Measurements from ENCODE around the gene FEZ2. TPM values are rescaled to one million over a fixed set of nuclear protein-coding genes. Genes with fewer than 3 reads are reported as not detected.

Gene FEZ2, protein sequence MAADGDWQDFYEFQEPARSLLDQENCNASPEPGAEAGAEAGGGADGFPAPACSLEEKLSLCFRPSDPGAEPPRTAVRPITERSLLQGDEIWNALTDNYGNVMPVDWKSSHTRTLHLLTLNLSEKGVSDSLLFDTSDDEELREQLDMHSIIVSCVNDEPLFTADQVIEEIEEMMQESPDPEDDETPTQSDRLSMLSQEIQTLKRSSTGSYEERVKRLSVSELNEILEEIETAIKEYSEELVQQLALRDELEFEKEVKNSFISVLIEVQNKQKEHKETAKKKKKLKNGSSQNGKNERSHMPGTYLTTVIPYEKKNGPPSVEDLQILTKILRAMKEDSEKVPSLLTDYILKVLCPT
- 10 to 100 TPM; 25.9 to 41.7 (median 36.0) TPM for total RNA-seq
- 57.5 TPM for total RNA-seq (2013)

DNA sequence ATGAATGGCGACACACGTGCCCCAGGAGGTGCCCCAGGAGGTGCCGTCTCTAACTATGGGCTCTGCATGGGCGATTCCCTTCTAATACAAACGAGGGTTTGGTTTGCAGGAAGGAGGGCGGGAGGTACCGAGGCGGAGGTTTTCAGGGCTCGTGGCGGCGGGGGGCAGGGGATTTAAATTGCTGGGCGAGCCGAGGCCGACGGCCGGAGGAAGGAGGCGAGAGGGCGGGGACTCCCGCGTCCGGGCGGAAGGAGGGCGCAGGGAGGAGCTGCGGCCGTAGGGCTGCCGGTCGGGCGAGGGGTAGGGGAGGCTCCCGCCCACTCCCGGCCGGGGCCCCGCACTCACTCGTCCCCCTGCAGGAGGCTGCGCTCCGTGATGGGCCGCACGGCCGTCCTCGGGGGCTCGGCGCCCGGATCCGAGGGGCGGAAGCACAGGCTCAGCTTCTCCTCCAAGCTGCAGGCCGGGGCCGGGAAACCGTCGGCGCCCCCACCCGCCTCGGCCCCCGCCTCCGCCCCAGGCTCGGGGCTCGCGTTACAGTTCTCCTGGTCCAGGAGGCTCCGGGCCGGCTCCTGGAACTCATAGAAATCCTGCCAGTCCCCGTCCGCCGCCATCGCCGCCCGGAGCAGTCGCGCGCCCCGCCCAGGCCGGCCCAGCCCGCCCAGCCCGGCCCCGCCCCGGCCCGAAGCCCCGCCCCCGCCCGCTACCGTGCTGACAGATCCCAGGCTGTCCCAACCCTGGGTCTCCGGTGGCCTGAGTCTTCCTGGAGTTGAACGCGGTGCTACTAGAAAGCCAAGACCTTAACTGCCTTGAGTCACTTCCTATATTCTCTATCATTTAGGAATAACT is at the start of gene FEZ2:
Gene FEZ2 (minus strand): TSS at position 637 of the 846 bp plus-strand sequence. CDS start 26 bp downstream, at position 611.
- peak; percentile 62 to 71 for DNase-seq
- Histone ChIP-seq H3K27me3 (ENCODE audit: control insufficient read depth, insufficient read depth, low read length) (no peaks in the 10 kb centered on the region), H3K36me3 (ENCODE audit: control insufficient read depth, insufficient read depth, low read length) (no peaks in the 10 kb centered on the region), H3K9me3 (ENCODE audit: control insufficient read depth, insufficient read depth, low read length) (no peaks in the 10 kb centered on the region), H3K4me1 (ENCODE audit: control insufficient read depth, insufficient read depth, low read length) (peaks cover 18% of the 10 kb centered on the region), H3K4me3 (ENCODE audit: low read length) (peak within 1 kb of the TSS; percentile 54), H3K27ac (ENCODE audit: low read length) (no peak within 1 kb of the TSS)
- Mint-ChIP-seq H3K4me3 (peak within 1 kb of the TSS; percentile 90), H3K36me3 (no peaks in the 10 kb centered on the region), H3K9me3 (no peaks in the 10 kb centered on the region), H3K4me1 (peaks cover 32 to 40% of the 10 kb centered on the region in 2 donors), H3K27me3 (ENCODE audit: low read depth in 2 of 2) (no peaks in the 10 kb centered on the region), H3K27ac (peak within 1 kb of the TSS; percentile 61 to 82)
- WGBS (ENCODE audit: insufficient coverage): under 1% methylated on average over 81 of the region's 81 CpGs
- intact Hi-C loops (cut with micrococcal nuclease): no loop called here
- TF ChIP-seq, protein P1, sequence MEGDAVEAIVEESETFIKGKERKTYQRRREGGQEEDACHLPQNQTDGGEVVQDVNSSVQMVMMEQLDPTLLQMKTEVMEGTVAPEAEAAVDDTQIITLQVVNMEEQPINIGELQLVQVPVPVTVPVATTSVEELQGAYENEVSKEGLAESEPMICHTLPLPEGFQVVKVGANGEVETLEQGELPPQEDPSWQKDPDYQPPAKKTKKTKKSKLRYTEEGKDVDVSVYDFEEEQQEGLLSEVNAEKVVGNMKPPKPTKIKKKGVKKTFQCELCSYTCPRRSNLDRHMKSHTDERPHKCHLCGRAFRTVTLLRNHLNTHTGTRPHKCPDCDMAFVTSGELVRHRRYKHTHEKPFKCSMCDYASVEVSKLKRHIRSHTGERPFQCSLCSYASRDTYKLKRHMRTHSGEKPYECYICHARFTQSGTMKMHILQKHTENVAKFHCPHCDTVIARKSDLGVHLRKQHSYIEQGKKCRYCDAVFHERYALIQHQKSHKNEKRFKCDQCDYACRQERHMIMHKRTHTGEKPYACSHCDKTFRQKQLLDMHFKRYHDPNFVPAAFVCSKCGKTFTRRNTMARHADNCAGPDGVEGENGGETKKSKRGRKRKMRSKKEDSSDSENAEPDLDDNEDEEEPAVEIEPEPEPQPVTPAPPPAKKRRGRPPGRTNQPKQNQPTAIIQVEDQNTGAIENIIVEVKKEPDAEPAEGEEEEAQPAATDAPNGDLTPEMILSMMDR (IDR thresholded peaks at IDR 0.05): no peak
- ATAC-seq: peak; percentile 89 to 95 (median 92)

DNA sequence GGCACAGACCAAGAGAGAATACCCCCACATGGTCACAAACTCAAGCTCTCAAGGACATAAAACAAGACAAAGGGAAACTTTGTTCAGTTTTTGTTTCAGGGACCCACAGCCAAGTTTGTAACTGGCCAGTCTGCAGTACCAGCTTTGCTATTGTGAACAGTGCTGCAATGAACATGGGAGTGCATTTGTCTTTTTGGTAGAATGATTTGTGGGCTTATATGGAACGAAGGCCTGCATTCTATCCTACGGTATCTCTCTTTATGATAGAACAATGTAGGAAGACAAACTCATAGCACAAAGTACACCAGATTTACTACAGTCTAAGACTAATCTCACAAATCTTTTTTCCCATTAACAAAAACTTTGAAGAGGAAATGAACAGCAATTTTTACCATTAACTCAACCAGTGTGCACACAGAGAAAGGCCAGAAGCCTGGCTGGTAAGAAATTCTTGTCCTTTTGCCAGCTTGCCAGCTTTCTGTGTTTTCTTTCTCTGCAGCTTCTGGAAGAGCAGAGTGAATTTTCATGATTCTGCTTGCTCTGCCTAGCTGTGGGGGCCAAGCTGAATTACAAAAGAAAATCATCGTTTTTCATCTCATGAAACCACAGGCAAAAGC is 37.1 kb upstream of the FEZ2 start:
- H3K27me3 Mint-ChIP-seq (ENCODE audit: low read depth in 2 of 2): peaks cover 12 to 36% of the 10 kb centered on the region in 2 donors
- Histone ChIP-seq H3K36me3 (ENCODE audit: control insufficient read depth, insufficient read depth, low read length) (no peaks in the 10 kb centered on the region), H3K4me1 (ENCODE audit: control insufficient read depth, insufficient read depth, low read length) (no peaks in the 10 kb centered on the region), H3K9me3 (ENCODE audit: control insufficient read depth, insufficient read depth, low read length) (no peaks in the 10 kb centered on the region), H3K27ac (ENCODE audit: low read length) (no peak overlapping the region), H3K4me3 (ENCODE audit: low read length) (no peak overlapping the region), H3K27me3 (ENCODE audit: control insufficient read depth, insufficient read depth, low read length) (no peaks in the 10 kb centered on the region)
- ATAC-seq (no peak), DNase-seq (no peak)
- WGBS (ENCODE audit: insufficient coverage): 79% methylated on average over 3 of the region's 3 CpGs
- H3K27ac Mint-ChIP-seq: no peak overlapping the region
- TF ChIP-seq, protein P1 (IDR thresholded peaks at IDR 0.05): no peak
- no peaks in the 10 kb centered on the region for H3K36me3 Mint-ChIP-seq
- H3K4me3 Mint-ChIP-seq: no peak overlapping the region
- H3K9me3 Mint-ChIP-seq: no peaks in the 10 kb centered on the region
- intact Hi-C loops (cut with micrococcal nuclease): no loop called here
- H3K4me1 Mint-ChIP-seq: no peaks in the 10 kb centered on the region

DNA sequence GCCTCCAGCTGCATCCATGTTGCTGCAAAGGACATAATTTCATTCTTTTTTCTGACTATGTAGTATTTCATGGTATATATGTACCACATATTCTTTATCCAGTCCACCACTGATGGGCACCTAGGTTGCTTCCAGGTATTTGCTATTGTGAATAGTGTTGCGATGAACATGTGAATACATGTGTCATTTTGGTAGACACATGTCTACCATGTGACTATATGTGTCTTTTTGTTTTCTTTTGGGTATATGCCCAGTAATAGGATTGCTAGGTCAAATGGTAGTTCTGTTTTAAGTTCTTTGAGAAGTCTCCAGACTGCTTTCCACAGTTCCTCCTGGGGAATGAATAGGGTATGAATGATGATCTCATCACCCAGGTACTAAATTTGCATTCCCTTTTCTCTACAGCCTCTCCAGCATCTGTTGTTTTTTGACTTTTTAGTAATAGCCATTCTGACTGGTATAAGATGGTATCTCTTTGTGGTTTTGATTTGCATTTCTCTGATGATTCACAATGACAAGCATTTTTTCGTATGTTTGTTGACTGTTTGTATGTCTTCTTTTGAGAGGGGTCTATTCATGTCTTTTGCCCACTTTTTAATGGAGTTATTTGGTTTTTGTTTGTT is 35.6 kb upstream of the FEZ2 start:
- Histone ChIP-seq H3K27me3 (ENCODE audit: control insufficient read depth, insufficient read depth, low read length) (no peaks in the 10 kb centered on the region), H3K9me3 (ENCODE audit: control insufficient read depth, insufficient read depth, low read length) (no peaks in the 10 kb centered on the region), H3K4me3 (ENCODE audit: low read length) (no peak overlapping the region), H3K27ac (ENCODE audit: low read length) (no peak overlapping the region), H3K36me3 (ENCODE audit: control insufficient read depth, insufficient read depth, low read length) (no peaks in the 10 kb centered on the region), H3K4me1 (ENCODE audit: control insufficient read depth, insufficient read depth, low read length) (no peaks in the 10 kb centered on the region)
- WGBS (ENCODE audit: insufficient coverage): 81% methylated on average over 2 of the region's 2 CpGs
- H3K27ac Mint-ChIP-seq: no peak overlapping the region
- H3K4me3 Mint-ChIP-seq: no peak overlapping the region
- TF ChIP-seq, protein P1 (IDR thresholded peaks at IDR 0.05): no peak
- H3K9me3 Mint-ChIP-seq: no peaks in the 10 kb centered on the region
- ATAC-seq: no peak
- intact Hi-C loops (cut with micrococcal nuclease): no loop called here
- H3K27me3 Mint-ChIP-seq (ENCODE audit: low read depth in 2 of 2): peaks cover 9 to 21% of the 10 kb centered on the region in 2 donors
- no peak for DNase-seq
- H3K4me1 Mint-ChIP-seq: no peaks in the 10 kb centered on the region
- H3K36me3 Mint-ChIP-seq: no peaks in the 10 kb centered on the region

Data from natural killer cell (primary cell).